Muscle layer of colon (tissue), 2 donors: ENCODE results near the gene PLAU.

Experiments used
- H3K27ac ChIP-seq: one replicate; pipeline ENCODE4 v1.7.0; 2013; ENCODE audit warnings: low read depth, mild to moderate bottlenecking, low read length, moderate library complexity
- H3K27me3 ChIP-seq, 2 donors: one replicate each; pipeline ENCODE4 v1.7.0; 2013; ENCODE audit warnings: low read length in 2 of 2, mild to moderate bottlenecking in 2 of 2; ENCODE audit not compliant: insufficient read depth in 2 of 2, control insufficient read depth in 1 of 2
- H3K36me3 ChIP-seq: one replicate; pipeline ENCODE4 v1.7.0; 2013; ENCODE audit warnings: mild to moderate bottlenecking, low read length; ENCODE audit not compliant: insufficient read depth
- H3K4me1 ChIP-seq: one replicate; pipeline ENCODE4 v1.7.0; 2013; ENCODE audit warnings: mild to moderate bottlenecking, low read length; ENCODE audit not compliant: insufficient read depth
- H3K4me3 ChIP-seq, 2 donors: one replicate each; pipeline ENCODE4 v1.7.0; 2013; ENCODE audit warnings: low read length in 2 of 2, low read depth in 1 of 2, mild to moderate bottlenecking in 1 of 2, moderate library complexity in 1 of 2
- H3K9ac ChIP-seq: one replicate; pipeline ENCODE4 v1.7.0; 2013; ENCODE audit warnings: low read length
- H3K9me3 ChIP-seq: one replicate; pipeline ENCODE4 v1.7.0; 2013; ENCODE audit warnings: mild to moderate bottlenecking, low read length
- donor health status: abdominal sarcoma.
- donor health status: Adenocarcinoma of cecum.

PLAU gene

GRCh38 chr10:73910764-73911552 lies at the start of gene PLAU:
TSS of gene PLAU (plus strand) at chr10:73911132. CDS start at chr10:73911556, 424 bp downstream.
- Histone ChIP-seq H3K27ac (peak within 1 kb of the TSS; percentile 16), H3K9ac (peak within 1 kb of the TSS; percentile 41), H3K9me3 (no peaks in the 10 kb centered on the region), H3K4me1 (peaks cover 43% of the 10 kb centered on the region), H3K4me3 (peak within 1 kb of the TSS; percentile 74 to 88), H3K27me3 (no peaks in the 10 kb centered on the region), H3K36me3 (no peaks in the 10 kb centered on the region)

DNA sequence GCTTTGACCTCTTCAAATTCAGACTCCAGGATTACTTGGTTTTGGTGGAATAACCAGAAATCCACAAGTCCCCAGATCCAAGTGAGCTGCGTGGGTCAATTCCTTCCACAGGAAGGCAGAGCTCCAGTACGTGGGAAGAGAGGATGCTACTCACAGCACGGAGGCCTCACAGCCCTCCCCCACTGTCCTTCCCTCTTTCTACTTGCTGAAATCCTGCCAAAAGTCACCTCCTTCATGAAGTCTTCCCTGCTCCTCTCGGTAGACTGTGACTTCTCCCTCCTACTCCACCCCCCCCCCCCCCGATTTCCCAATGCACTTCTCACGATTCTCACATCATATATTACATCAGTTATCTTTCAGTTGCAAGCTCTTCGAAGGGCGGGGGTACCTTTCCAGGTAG lies 48.9 kb upstream of the PLAU start:
- H3K36me3 ChIP-seq = peaks cover 41% of the 10 kb centered on the region

DNA sequence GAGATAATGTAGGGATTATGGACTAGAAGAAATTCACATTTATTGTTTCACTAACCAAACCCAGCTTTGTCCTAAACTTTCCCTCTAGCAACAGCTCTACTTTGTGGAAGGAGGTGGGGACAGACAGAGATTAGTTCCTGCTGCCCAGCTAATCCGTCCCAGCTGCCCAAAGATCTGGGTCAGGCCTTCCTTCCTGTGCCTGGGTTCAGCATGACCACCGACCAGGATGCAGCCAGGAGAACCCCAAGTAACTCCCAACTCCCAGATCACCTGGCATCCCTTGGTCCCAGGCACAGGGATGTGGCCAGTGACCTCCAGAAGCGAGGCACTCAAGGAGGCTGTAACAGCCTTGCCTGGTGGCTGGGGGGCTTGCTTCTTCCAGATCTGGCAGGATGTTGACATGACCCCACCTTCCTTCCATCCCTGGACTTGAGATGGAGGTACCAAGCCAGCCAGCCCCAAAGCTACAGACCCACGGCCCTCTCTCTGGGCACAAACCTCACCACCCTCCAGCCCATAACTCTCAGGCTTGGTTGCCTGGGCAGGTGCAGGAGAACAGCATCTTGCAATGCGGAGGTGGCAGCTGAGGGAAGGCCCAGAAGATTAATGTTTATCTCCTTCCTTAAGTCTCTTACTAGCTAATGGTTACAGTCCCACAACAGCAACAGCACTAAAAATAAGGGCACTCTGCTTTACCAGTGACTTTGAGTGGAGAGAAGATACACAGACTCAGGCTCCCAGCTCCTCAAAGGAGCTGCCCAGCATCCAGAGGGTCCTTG lies 47.7 kb upstream of the PLAU start:
- H3K27ac ChIP-seq = peak overlapping the region; percentile 20
- H3K4me3 ChIP-seq = no peak overlapping the region
- H3K4me1 ChIP-seq = peaks cover 71% of the 10 kb centered on the region
- peaks cover 35% of the 10 kb centered on the region for H3K36me3 ChIP-seq
- no peaks in the 10 kb centered on the region for H3K9me3 ChIP-seq
- H3K9ac ChIP-seq = no peak overlapping the region
- H3K27me3 ChIP-seq = no peaks in the 10 kb centered on the region

More for the DNA sequence above, 48.9 kb upstream of the PLAU start:
- H3K27me3 ChIP-seq = no peaks in the 10 kb centered on the region
- H3K4me3 ChIP-seq = no peak overlapping the region
- no peaks in the 10 kb centered on the region for H3K9me3 ChIP-seq
- peaks cover 72% of the 10 kb centered on the region for H3K4me1 ChIP-seq
- H3K27ac ChIP-seq = peak overlapping the region; percentile 12
- H3K9ac ChIP-seq = no peak overlapping the region

DNA sequence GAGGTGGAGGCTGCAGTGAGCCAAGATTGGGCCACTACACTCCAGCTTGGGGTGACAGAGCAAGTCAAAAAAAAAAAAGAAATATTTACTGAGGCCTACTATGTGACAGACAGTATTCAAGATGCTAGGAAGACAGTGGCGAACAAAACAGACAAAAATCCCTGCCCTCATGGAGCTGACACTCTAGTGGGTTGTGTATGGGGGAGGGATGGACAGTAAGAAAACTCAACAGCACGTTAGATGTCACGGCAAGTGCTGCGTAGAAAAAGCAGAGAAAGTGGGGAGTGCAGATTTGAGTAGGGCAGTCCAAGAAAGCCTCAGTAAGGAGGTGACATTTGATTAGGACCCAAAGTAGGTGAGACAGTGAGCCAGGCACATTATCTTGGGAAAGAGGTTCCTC lies 46.7 kb upstream of the PLAU start:
- Histone ChIP-seq H3K9ac (no peak overlapping the region), H3K27me3 (no peaks in the 10 kb centered on the region), H3K36me3 (peaks cover 39% of the 10 kb centered on the region), H3K4me1 (peaks cover 76% of the 10 kb centered on the region), H3K27ac (no peak overlapping the region), H3K9me3 (no peaks in the 10 kb centered on the region), H3K4me3 (no peak overlapping the region)

GRCh38 chr10:73865107-73865458 lies 45.8 kb upstream of the PLAU start:
- no peak overlapping the region for H3K9ac ChIP-seq
- H3K4me3 ChIP-seq = no peak overlapping the region
- H3K27me3 ChIP-seq = no peaks in the 10 kb centered on the region
- no peak overlapping the region for H3K27ac ChIP-seq
- H3K36me3 ChIP-seq = peaks cover 40% of the 10 kb centered on the region
- H3K4me1 ChIP-seq = peaks cover 79% of the 10 kb centered on the region
- no peaks in the 10 kb centered on the region for H3K9me3 ChIP-seq

DNA sequence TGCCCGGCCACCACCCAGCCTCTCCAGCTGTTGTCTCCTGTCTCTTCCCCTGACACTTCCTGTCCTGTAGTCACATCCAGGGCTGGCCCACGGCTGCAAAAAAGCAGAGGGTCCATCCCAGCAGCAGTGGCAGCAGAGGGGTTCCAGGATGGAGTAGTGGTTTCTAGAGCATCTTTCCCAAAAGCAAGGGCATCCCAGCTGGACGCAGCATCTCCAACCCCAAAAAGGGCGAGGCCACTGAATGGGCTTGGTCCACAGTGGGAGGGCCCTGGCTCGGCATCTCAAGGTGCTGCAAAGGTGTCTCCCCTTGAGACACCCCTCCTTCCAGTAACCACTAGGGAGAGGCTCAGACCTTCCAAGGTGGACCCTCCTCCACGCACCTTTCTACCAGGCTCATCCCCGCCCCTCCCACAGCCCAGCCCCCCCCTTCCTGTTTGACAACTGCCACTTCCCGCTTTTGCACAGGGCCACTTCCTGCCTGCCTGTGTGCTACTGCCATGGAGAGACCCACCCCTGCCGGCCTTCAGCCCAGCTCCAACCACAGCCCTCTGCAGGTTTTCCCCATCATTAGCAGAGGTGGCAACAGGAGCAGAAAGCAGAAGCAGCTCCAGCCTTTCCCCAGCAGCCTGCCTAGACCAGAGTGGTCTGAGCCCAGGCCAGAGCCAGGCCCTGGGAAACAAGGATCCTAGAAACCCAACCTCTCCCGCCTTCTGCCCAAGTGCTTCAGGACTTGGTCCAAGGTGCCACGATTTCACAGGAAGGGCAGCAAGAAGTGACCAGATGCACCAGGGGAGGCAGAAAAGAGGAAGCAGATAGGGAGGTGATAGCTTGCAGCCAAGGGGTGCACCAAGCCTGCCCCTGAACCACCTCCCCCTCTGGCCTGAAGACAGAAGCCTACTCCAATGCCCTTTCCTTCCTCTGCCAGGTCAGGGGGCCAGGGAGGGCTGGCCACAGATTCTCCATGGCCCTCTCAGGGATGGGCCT lies 45.2 kb upstream of the PLAU start:
- Histone ChIP-seq H3K4me3 (no peak overlapping the region), H3K4me1 (peaks cover 82% of the 10 kb centered on the region), H3K36me3 (peaks cover 40% of the 10 kb centered on the region), H3K27ac (peak overlapping the region; percentile 61), H3K9ac (peak overlapping the region; percentile 44), H3K27me3 (no peaks in the 10 kb centered on the region), H3K9me3 (no peaks in the 10 kb centered on the region)

- no peaks in the 10 kb centered on the region for H3K27me3 ChIP-seq
- H3K9ac ChIP-seq = peak overlapping the region; percentile 44
- peaks cover 44% of the 10 kb centered on the region for H3K36me3 ChIP-seq
- H3K27ac ChIP-seq = peak overlapping the region; percentile 74
- H3K4me3 ChIP-seq = peak overlapping the region in 1 of 2 donors; percentile 28
- H3K4me1 ChIP-seq = peaks cover 89% of the 10 kb centered on the region
- H3K9me3 ChIP-seq = no peaks in the 10 kb centered on the region
Measured at GRCh38 chr10:73866621-73867020, 44.3 kb upstream of the PLAU start.

GRCh38 chr10:73867126-73867807 lies 43.7 kb upstream of the PLAU start:
- Histone ChIP-seq H3K9ac (peak overlapping the region; percentile 44), H3K4me3 (peak overlapping the region in 1 of 2 donors; percentile 28), H3K9me3 (no peaks in the 10 kb centered on the region), H3K4me1 (peaks cover 89% of the 10 kb centered on the region), H3K36me3 (peaks cover 44% of the 10 kb centered on the region), H3K27ac (peak overlapping the region; percentile 74), H3K27me3 (no peaks in the 10 kb centered on the region)

DNA sequence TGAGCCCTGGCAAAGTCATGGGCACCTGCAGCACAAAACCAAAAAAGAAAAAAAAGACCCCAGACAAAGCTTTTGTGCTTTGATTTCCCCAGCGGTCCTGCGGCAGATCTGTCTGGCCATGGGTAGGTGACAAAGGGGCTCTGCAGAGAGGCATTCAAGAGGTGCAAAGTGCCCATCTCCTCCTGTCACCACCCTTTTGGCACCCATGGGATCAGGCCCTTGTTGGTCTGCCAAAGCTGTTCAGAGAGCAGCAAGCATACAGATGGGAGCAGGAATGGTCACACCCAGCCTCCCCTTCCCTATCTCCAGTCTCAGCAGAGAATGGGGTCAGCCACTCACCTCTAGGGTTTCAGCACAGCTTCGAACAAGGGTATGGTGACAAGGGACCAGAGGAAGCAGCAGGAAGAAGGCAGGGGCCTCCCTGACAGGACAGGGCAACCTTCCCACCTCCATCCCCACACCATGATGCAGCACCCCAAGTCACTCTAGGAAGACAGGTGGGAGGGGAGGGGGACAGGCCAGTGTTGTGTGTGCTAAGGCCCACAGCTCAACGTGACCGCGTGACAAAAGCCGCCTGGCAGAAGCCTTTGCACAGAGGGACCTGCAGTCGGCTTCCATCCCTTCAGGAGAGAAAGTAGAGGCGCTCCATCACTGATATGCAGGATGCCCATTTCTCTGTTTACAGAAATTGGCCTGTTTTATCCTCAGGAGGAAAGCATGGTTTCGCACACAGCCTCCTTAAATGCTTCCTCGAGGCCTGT lies 42.9 kb upstream of the PLAU start:
- no peaks in the 10 kb centered on the region for H3K9me3 ChIP-seq
- no peaks in the 10 kb centered on the region for H3K27me3 ChIP-seq
- peaks cover 87% of the 10 kb centered on the region for H3K4me1 ChIP-seq
- H3K4me3 ChIP-seq = no peak overlapping the region
- peak overlapping the region; percentile 10 for H3K9ac ChIP-seq
- peak overlapping the region; percentile 45 for H3K27ac ChIP-seq
- peaks cover 44% of the 10 kb centered on the region for H3K36me3 ChIP-seq

GRCh38 chr10:73868655-73869195 lies 42.2 kb upstream of the PLAU start:
- Histone ChIP-seq H3K9ac (no peak overlapping the region), H3K4me1 (peaks cover 84% of the 10 kb centered on the region), H3K4me3 (no peak overlapping the region)

More at GRCh38 chr10:73868655-73869195, 42.2 kb upstream of the PLAU start:
- Histone ChIP-seq H3K27ac (peak overlapping the region; percentile 45), H3K9me3 (no peaks in the 10 kb centered on the region), H3K36me3 (peaks cover 44% of the 10 kb centered on the region), H3K27me3 (no peaks in the 10 kb centered on the region)
